NCI-H345 (cell line): ENCODE data around the gene AGPAT4.

ENCODE experiments used
- DNase-seq: peaks from one replicate; lab custom pipeline; 2025; lab: John Stamatoyannopoulos, UW

Gene AGPAT4

GRCh38 chr6:161110028-161110779, 163.7 kb downstream of the AGPAT4 start:
- no peak for DNase-seq

GRCh38 chr6:161109366-161109765, 164.5 kb downstream of the AGPAT4 start:
- DNase-seq, result no peak

- DNase-seq, result no peak
These were observed 164.9 kb downstream of the AGPAT4 start for GRCh38 chr6:161108916-161109315.

- no peak for DNase-seq
These were observed 165.8 kb downstream of the AGPAT4 start for GRCh38 chr6:161107779-161108730.

- no peak for DNase-seq
These were observed 168.5 kb downstream of the AGPAT4 start for GRCh38 chr6:161105408-161105807.

GRCh38 chr6:161104966-161105365, 168.9 kb downstream of the AGPAT4 start:
- no peak for DNase-seq

- DNase-seq, result no peak
These were observed 170.4 kb downstream of the AGPAT4 start for GRCh38 chr6:161103475-161103874.

GRCh38 chr6:161101517-161101916, 172.3 kb downstream of the AGPAT4 start:
- DNase-seq, result peak; percentile 1

- DNase-seq, result no peak
These were observed 173.8 kb downstream of the AGPAT4 start for GRCh38 chr6:161100072-161100471.

- no peak for DNase-seq
These were observed 177.9 kb downstream of the AGPAT4 start for GRCh38 chr6:161095916-161096315.

- DNase-seq, result no peak
These were observed 178.9 kb downstream of the AGPAT4 start for GRCh38 chr6:161094955-161095354.

GRCh38 chr6:161091972-161092701, 181.7 kb downstream of the AGPAT4 start:
- no peak for DNase-seq

- no peak for DNase-seq
These were observed 182.7 kb downstream of the AGPAT4 start for GRCh38 chr6:161091151-161091550.

GRCh38 chr6:161088676-161089328, 185.1 kb downstream of the AGPAT4 start:
- no peak for DNase-seq

GRCh38 chr6:161085246-161085645, 188.6 kb downstream of the AGPAT4 start:
- no peak for DNase-seq

- no peak for DNase-seq
These were observed 191.6 kb downstream of the AGPAT4 start for GRCh38 chr6:161082215-161082614.

- no peak for DNase-seq
These were observed 193.4 kb downstream of the AGPAT4 start for GRCh38 chr6:161080263-161080970.
